ACHN (cell line): Measurements from ENCODE around the gene FNDC3B.

ENCODE experiments used
- DNase-seq: peaks from one replicate; pipeline ENCODE4 v3.0.0-alpha.2; 2015
- in situ Hi-C: cut with HindIII; loops from 2 replicates; pipeline ENCODE4 v1.10.0; 2017; ENCODE audit warnings: low sequenced_read_pairs, low pct_ligation_motif_present, low pct_unique_long_range_greater_than_20kb

The FNDC3B gene

GRCh38 chr3:172150913-172151650 lies 111.7 kb downstream of the FNDC3B start:
- in situ Hi-C loops: no loop called here

GRCh38 chr3:172151651-172152649 lies 112.6 kb downstream of the FNDC3B start:
- in situ Hi-C loops: no loop called here
- no peak for DNase-seq

More at GRCh38 chr3:172150913-172151650, 111.7 kb downstream of the FNDC3B start:
- no peak for DNase-seq

GRCh38 chr3:172152874-172153273 lies 113.5 kb downstream of the FNDC3B start:
- peak; percentile 53 for DNase-seq
- in situ Hi-C loops: no loop called here

- peak; percentile 90 for DNase-seq
- in situ Hi-C loops: no loop called here
Measured at GRCh38 chr3:172153335-172153861, 114.0 kb downstream of the FNDC3B start.

- in situ Hi-C loops: no loop called here
Measured at GRCh38 chr3:172154768-172155664, 115.6 kb downstream of the FNDC3B start.

GRCh38 chr3:172155897-172156585 lies 116.7 kb downstream of the FNDC3B start:
- DNase-seq: no peak
- in situ Hi-C loops: no loop called here

More at GRCh38 chr3:172154768-172155664, 115.6 kb downstream of the FNDC3B start:
- DNase-seq: no peak

GRCh38 chr3:172156586-172156955 lies 117.2 kb downstream of the FNDC3B start:
- in situ Hi-C loops: no loop called here
- no peak for DNase-seq

- in situ Hi-C loops: no loop called here
- no peak for DNase-seq
Measured at GRCh38 chr3:172157564-172158258, 118.3 kb downstream of the FNDC3B start.

- in situ Hi-C loops: no loop called here
- DNase-seq: no peak
Measured at GRCh38 chr3:172158741-172159140, 119.4 kb downstream of the FNDC3B start.

GRCh38 chr3:172159376-172159775 lies 120.0 kb downstream of the FNDC3B start:
- in situ Hi-C loops: no loop called here
- DNase-seq: no peak

- in situ Hi-C loops: no loop called here
- no peak for DNase-seq
Measured at GRCh38 chr3:172159962-172160538, 120.7 kb downstream of the FNDC3B start.

GRCh38 chr3:172161133-172161789 lies 121.9 kb downstream of the FNDC3B start:
- in situ Hi-C loops: no loop called here
- no peak for DNase-seq

GRCh38 chr3:172161959-172162358 lies 122.6 kb downstream of the FNDC3B start:
- DNase-seq: no peak
- in situ Hi-C loops: no loop called here

- no peak for DNase-seq
- in situ Hi-C loops: no loop called here
Measured at GRCh38 chr3:172163320-172163719, 123.9 kb downstream of the FNDC3B start.

GRCh38 chr3:172164620-172165362 lies 125.4 kb downstream of the FNDC3B start:
- in situ Hi-C loops: no loop called here
- no peak for DNase-seq

GRCh38 chr3:172166261-172166660 lies 126.9 kb downstream of the FNDC3B start:
- no peak for DNase-seq
- in situ Hi-C loops: no loop called here
